Gastrocnemius medialis (tissue), 4 donors: ENCODE results near the gene USH2A. TPM values are rescaled to one million over a fixed set of nuclear protein-coding genes. Genes with fewer than 3 reads are reported as not detected.

ENCODE experiments used
- ATAC-seq, 2 donors: fragments of 150-250 bp; one replicate each; pipeline ENCODE4 v1.9.1; 2016
- DNase-seq, 2 donors: peaks; one replicate each; pipeline ENCODE4 v3.0.0-alpha.2; 2019
- H3K27ac ChIP-seq, 4 donors: fragments of 200-600 bp; sonication (generic); 1 replicate in 1 of 4; 2 replicates in 3 of 4; pipeline ENCODE4 v1.5.1; 2016 to 2018; ENCODE audit warnings: mild to moderate bottlenecking in 2 of 4, moderate library complexity in 1 of 4
- H3K27me3 ChIP-seq, 3 donors: fragments of 200-600 bp; sonication (generic) in 2 of 3; 1 replicate in 1 of 3; 2 replicates in 2 of 3; pipeline versions ENCODE4 v1.5.1 to v1.6.0; 2016 to 2019; ENCODE audit warnings: mild to moderate bottlenecking in 1 of 3, moderate library complexity in 1 of 3
- H3K36me3 ChIP-seq, 2 donors: fragments of 200-600 bp; sonication (generic) in 1 of 2; one replicate each; pipeline ENCODE4 v1.5.1; 2017 to 2018
- H3K4me1 ChIP-seq, 2 donors: fragments of 200-600 bp; sonication (generic) in 1 of 2; one replicate each; pipeline ENCODE4 v1.5.1; 2016 to 2017; ENCODE audit warnings: mild to moderate bottlenecking in 2 of 2
- H3K4me3 ChIP-seq, 4 donors: fragments of 200-600 bp; sonication (generic) in 3 of 4; 1 replicate in 1 of 4; 2 replicates in 3 of 4; pipeline ENCODE4 v1.5.1; 2016 to 2019; ENCODE audit warnings: mild to moderate bottlenecking in 2 of 4
- H3K9me3 ChIP-seq, 3 donors: fragments of 200-600 bp; sonication (generic) in 2 of 3; 1 replicate in 1 of 3; 2 replicates in 2 of 3; pipeline ENCODE4 v1.5.1; 2016 to 2019
- CTCF ChIP-seq, 5 experiments: fragments of 450-650 bp in 3 of 5; fragments of 200-600 bp in 2 of 5; sonication (generic) in 2 of 5; IDR thresholded peaks in 4 of 5; conservative IDR thresholded peaks in 1 of 5; 1 replicate in 4 of 5; 2 replicates in 1 of 5; pipeline ENCODE4 v1.5.1; 2016 to 2019; ENCODE audit warnings: antibody characterized with exemption in 5 of 5, mild to moderate bottlenecking in 3 of 5, moderate library complexity in 3 of 5
- POLR2A ChIP-seq, 2 donors: fragments of 450-650 bp; IDR thresholded peaks; one replicate each; pipeline ENCODE4 v1.6.1; 2017; ENCODE audit warnings: antibody characterized with exemption in 2 of 2, mild to moderate bottlenecking in 2 of 2, moderate library complexity in 2 of 2
- in situ Hi-C, 4 donors: fragments of 200-750 bp; cut with MboI; loops; one replicate each; pipeline versions ENCODE4 v1.15.0 to v1.8.0; 2017; ENCODE audit warnings: low sequenced_read_pairs in 4 of 4
- intact Hi-C: fragments of 100-400 bp; cut with DNase I; formaldehyde crosslinking; loops from one replicate; pipeline ENCODE4 v1.15.1; 2023; ENCODE audit warnings: low total_unique reads
- total RNA-seq, 4 donors: library from RNA; depleted of rRNA; stranded (reverse); fragments of >200 nt; gene quantifications; one replicate each; pipeline versions ENCODE4 v1.1.0 to v1.2.3, GENCODE V29; 2016

The USH2A gene
- total RNA-seq, 4 donors from 2014 or later = 0.02 TPM; not detected in 3

- intact Hi-C loops = no loop called here
- no peaks in the 10 kb centered on the region for H3K4me1 ChIP-seq
- in situ Hi-C loops = no loop called here
Measured at GRCh38 chr1:215776336-215776735, 646.9 kb downstream of the USH2A start.

GRCh38 chr1:215772151-215772550 is 651.1 kb downstream of the USH2A start:
- in situ Hi-C loops = no loop called here
- intact Hi-C loops = no loop called here
- no peak overlapping the region for H3K4me3 ChIP-seq

More at GRCh38 chr1:215776336-215776735, 646.9 kb downstream of the USH2A start:
- DNase-seq = no peak
- Histone ChIP-seq H3K27ac (no peak overlapping the region), H3K36me3 (no peaks in the 10 kb centered on the region), H3K27me3 (no peaks in the 10 kb centered on the region), H3K9me3 (no peaks in the 10 kb centered on the region), H3K4me3 (no peak overlapping the region)
- no peak for ATAC-seq
- TF ChIP-seq POLR2A (IDR thresholded peaks at IDR 0.05) (no peak), CTCF (IDR thresholded peaks at IDR 0.05 in 4 of 5, conservative IDR thresholded peaks at IDR 0.05 in 1 of 5) (no peak)

GRCh38 chr1:215768303-215768702 is 654.9 kb downstream of the USH2A start:
- intact Hi-C loops = no loop called here
- ATAC-seq = no peak

More at GRCh38 chr1:215772151-215772550, 651.1 kb downstream of the USH2A start:
- no peak for TF ChIP-seq POLR2A (IDR thresholded peaks at IDR 0.05)
- no peak for TF ChIP-seq CTCF (IDR thresholded peaks at IDR 0.05 in 4 of 5, conservative IDR thresholded peaks at IDR 0.05 in 1 of 5)
- Histone ChIP-seq H3K27ac (no peak overlapping the region), H3K36me3 (no peaks in the 10 kb centered on the region), H3K4me1 (no peaks in the 10 kb centered on the region), H3K9me3 (no peaks in the 10 kb centered on the region), H3K27me3 (no peaks in the 10 kb centered on the region)
- no peak for DNase-seq
- ATAC-seq = no peak

GRCh38 chr1:215767761-215768160 is 655.5 kb downstream of the USH2A start:
- in situ Hi-C loops (no loop called here), intact Hi-C loops (no loop called here)
- Histone ChIP-seq H3K36me3 (no peaks in the 10 kb centered on the region), H3K27ac (no peak overlapping the region), H3K27me3 (no peaks in the 10 kb centered on the region), H3K9me3 (no peaks in the 10 kb centered on the region), H3K4me1 (no peaks in the 10 kb centered on the region), H3K4me3 (no peak overlapping the region)
- ATAC-seq (no peak), DNase-seq (no peak)
- TF ChIP-seq CTCF (IDR thresholded peaks at IDR 0.05 in 4 of 5, conservative IDR thresholded peaks at IDR 0.05 in 1 of 5) (no peak), POLR2A (IDR thresholded peaks at IDR 0.05) (no peak)

More at GRCh38 chr1:215768303-215768702, 654.9 kb downstream of the USH2A start:
- Histone ChIP-seq H3K27ac (no peak overlapping the region), H3K36me3 (no peaks in the 10 kb centered on the region), H3K27me3 (no peaks in the 10 kb centered on the region), H3K4me3 (no peak overlapping the region), H3K4me1 (no peaks in the 10 kb centered on the region), H3K9me3 (no peaks in the 10 kb centered on the region)
- TF ChIP-seq CTCF (IDR thresholded peaks at IDR 0.05 in 4 of 5, conservative IDR thresholded peaks at IDR 0.05 in 1 of 5) (no peak), POLR2A (IDR thresholded peaks at IDR 0.05) (no peak)
- in situ Hi-C loops = no loop called here
- no peak for DNase-seq

- H3K27me3 ChIP-seq = no peaks in the 10 kb centered on the region
- no peak overlapping the region for H3K27ac ChIP-seq
- no peaks in the 10 kb centered on the region for H3K36me3 ChIP-seq
- TF ChIP-seq POLR2A (IDR thresholded peaks at IDR 0.05) (no peak), CTCF (IDR thresholded peaks at IDR 0.05 in 4 of 5, conservative IDR thresholded peaks at IDR 0.05 in 1 of 5) (no peak)
- ATAC-seq = no peak
- in situ Hi-C loops (no loop called here), intact Hi-C loops (no loop called here)
- H3K9me3 ChIP-seq = no peaks in the 10 kb centered on the region
- H3K4me3 ChIP-seq = no peak overlapping the region
- DNase-seq = no peak
- no peaks in the 10 kb centered on the region for H3K4me1 ChIP-seq
Measured at GRCh38 chr1:215766521-215766920, 656.7 kb downstream of the USH2A start.
